Measurements from ENCODE around the gene RILP. TPM values are rescaled to one million over a fixed set of nuclear protein-coding genes. Genes with fewer than 3 reads are reported as not detected.
"Not testable (repeated sequence)": the region's sequence is repeated elsewhere in the genome, so short reads cannot be mapped to it uniquely, and the experiment has no call there.

Gene RILP
- total RNA-seq, 2 donors from 2014 or later, result 16.1 to 38.9 TPM

DNA sequence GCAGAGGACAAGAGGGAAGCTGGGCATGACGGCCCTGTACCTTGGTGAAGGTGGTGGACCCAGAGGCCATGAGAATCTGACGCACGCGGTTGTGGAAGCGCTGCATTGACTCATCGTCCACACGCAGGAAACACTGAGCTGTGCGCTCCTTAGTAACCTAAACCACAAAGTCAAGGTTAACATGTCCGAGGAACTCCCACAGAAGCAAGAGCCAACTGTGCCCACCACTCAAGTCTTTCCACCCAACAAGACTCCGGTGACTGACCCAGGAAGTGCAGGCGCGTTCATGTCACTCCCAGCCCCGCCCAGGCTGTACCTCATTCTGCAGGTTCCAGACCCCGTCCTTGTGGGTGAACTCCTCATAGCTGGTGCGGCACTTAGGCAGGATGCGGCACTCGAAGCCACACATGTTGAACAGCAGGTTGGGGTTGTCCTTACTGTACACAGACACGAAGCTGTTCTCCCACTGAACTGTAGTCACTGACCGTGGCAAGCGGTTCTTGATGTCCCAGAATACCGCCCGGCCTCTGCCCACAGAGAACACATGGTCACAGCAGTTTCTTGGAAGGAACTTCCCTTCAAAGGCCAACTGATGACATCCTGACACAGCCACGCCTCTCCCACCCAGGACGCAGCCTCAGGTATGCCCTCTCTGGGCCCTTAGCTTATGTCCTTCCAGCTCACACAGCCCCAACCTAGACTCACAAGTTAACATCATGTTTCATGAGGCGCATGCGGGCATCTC, 23.5 kb upstream of the RILP start:
- no peaks in the 10 kb centered on the region for H3K27me3 ChIP-seq (replicated peaks; ENCODE audit: insufficient read depth)
- DNase-seq (ENCODE audit: low spot score) (no peak), ATAC-seq (ENCODE audit: insufficient number of reproducible peaks, low FRiP score, low read depth) (no peak)
- H3K27ac ChIP-seq, result no peak overlapping the region
- peaks cover 6 to 8% of the 10 kb centered on the region in 2 donors for H3K4me1 ChIP-seq (ENCODE audit: control insufficient read depth in 1 of 2, low read depth in 2 of 2)
- no peak overlapping the region for H3K4me3 ChIP-seq
- TF ChIP-seq, protein P1, sequence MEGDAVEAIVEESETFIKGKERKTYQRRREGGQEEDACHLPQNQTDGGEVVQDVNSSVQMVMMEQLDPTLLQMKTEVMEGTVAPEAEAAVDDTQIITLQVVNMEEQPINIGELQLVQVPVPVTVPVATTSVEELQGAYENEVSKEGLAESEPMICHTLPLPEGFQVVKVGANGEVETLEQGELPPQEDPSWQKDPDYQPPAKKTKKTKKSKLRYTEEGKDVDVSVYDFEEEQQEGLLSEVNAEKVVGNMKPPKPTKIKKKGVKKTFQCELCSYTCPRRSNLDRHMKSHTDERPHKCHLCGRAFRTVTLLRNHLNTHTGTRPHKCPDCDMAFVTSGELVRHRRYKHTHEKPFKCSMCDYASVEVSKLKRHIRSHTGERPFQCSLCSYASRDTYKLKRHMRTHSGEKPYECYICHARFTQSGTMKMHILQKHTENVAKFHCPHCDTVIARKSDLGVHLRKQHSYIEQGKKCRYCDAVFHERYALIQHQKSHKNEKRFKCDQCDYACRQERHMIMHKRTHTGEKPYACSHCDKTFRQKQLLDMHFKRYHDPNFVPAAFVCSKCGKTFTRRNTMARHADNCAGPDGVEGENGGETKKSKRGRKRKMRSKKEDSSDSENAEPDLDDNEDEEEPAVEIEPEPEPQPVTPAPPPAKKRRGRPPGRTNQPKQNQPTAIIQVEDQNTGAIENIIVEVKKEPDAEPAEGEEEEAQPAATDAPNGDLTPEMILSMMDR (IDR thresholded peaks at IDR 0.05), result no peak
- H3K36me3 ChIP-seq, result peaks cover 86% of the 10 kb centered on the region
- no peaks in the 10 kb centered on the region for H3K9me3 ChIP-seq

DNA sequence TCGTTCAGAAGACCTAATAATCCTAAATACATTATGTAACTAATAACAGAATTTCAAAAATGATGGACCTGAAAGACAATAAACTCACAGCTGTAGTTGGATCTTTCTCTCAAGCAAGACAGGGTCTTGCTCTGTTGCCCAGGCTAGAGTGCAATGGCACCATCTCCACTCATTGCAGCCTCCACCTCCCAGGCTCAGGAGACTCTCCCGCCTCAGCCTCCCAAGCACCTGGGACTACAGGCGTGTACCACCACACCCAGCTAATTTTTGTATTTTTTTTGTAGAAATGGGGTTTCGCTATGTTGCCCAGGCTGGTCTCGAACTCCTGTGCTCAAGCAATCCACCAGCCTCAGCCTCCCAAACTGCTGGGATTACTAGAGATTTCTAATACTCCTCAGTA, 14.3 kb upstream of the RILP start:
- H3K4me1 ChIP-seq (ENCODE audit: control insufficient read depth in 1 of 2, low read depth in 2 of 2); H3K27me3 ChIP-seq (replicated peaks; ENCODE audit: insufficient read depth); DNase-seq (ENCODE audit: low spot score); H3K9me3 ChIP-seq; H3K27ac ChIP-seq; H3K4me3 ChIP-seq; ATAC-seq (ENCODE audit: insufficient number of reproducible peaks, low FRiP score, low read depth): not testable (repeated sequence)
- H3K36me3 ChIP-seq, result peaks cover 71% of the 10 kb centered on the region

DNA sequence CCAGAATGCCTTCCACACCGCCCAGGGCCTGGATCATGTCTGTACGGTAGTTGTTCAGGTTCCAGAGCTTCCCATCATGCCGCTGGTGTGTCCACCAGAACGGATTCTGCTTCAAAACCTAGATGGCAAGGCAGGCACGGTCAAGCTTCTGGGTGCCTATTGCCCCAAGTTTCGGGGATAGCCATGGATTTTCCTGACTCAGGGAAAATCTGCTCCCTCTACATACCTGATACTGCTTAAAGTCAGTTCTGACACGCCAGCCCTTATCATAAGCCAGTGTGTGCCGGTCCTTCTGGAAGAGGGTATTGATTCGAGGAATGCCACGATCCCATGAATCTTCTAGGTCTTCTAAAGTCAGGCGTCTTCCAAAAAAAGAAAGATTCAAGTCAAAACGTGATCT, 11.4 kb upstream of the RILP start:
- DNase-seq (ENCODE audit: low spot score) (no peak), ATAC-seq (ENCODE audit: insufficient number of reproducible peaks, low FRiP score, low read depth) (no peak)
- Histone ChIP-seq H3K9me3 (no peaks in the 10 kb centered on the region), H3K27me3 (replicated peaks; ENCODE audit: insufficient read depth) (no peaks in the 10 kb centered on the region), H3K36me3 (peaks cover 82% of the 10 kb centered on the region), H3K4me3 (no peak overlapping the region), H3K4me1 (ENCODE audit: control insufficient read depth in 1 of 2, low read depth in 2 of 2) (no peaks in the 10 kb centered on the region), H3K27ac (no peak overlapping the region)
- TF ChIP-seq, protein P1 (IDR thresholded peaks at IDR 0.05), result no peak

DNA sequence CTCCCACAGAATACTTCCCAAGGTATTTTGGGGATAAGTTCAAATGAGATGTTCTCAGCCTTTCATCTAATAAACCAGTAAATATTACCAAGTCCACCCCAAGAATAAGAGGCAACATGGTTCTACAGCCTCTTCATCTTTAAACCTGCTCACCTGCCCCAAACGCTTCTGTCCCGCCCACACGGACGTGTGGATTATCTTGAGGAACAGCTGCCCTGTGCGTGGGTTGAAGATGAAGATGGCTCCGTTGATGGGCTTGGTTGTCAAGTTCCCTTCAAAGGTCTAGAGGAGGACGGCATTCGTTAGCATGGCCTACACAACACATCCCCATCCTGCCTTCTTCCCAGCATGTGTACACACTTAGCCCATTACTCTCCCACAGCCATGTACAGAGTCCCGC, 8.4 kb upstream of the RILP start:
- Histone ChIP-seq H3K36me3 (peaks cover 96% of the 10 kb centered on the region), H3K4me3 (no peak overlapping the region), H3K4me1 (ENCODE audit: control insufficient read depth in 1 of 2, low read depth in 2 of 2) (no peaks in the 10 kb centered on the region), H3K9me3 (no peaks in the 10 kb centered on the region), H3K27ac (no peak overlapping the region), H3K27me3 (replicated peaks; ENCODE audit: insufficient read depth) (no peaks in the 10 kb centered on the region)
- no peak for ATAC-seq (ENCODE audit: insufficient number of reproducible peaks, low FRiP score, low read depth)
- DNase-seq (ENCODE audit: low spot score), result no peak
- TF ChIP-seq, protein P1 (IDR thresholded peaks at IDR 0.05), result no peak

DNA sequence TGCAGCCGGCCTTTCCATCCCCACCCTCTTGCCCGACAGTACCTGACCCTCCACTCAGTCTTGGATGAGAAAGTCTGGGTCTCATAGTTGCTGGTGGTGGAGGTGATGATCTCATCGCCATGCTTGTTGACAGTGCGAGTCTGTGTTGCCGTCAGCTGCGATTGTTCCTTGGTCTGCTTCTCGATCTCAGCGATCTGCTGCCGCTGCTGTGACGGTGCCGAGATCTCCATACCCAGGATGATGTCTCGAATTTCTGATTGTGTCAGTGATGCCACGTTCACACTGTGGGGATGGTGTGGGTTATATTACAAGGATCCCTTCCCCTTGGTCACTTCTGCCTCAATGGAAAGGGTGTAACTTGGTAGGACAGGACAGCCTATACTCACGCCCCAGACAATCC, 4.1 kb upstream of the RILP start:
- DNase-seq (ENCODE audit: low spot score) (no peak), ATAC-seq (ENCODE audit: insufficient number of reproducible peaks, low FRiP score, low read depth) (no peak)
- H3K27me3 ChIP-seq (replicated peaks; ENCODE audit: insufficient read depth), result no peaks in the 10 kb centered on the region
- no peaks in the 10 kb centered on the region for H3K9me3 ChIP-seq
- TF ChIP-seq, protein P1 (IDR thresholded peaks at IDR 0.05), result no peak
- H3K36me3 ChIP-seq, result peaks cover 82% of the 10 kb centered on the region
- H3K27ac ChIP-seq, result peak overlapping the region in 1 of 2 donors; percentile 20
- H3K4me3 ChIP-seq, result no peak overlapping the region
- peaks cover 8 to 14% of the 10 kb centered on the region in 2 donors for H3K4me1 ChIP-seq (ENCODE audit: control insufficient read depth in 1 of 2, low read depth in 2 of 2)

DNA sequence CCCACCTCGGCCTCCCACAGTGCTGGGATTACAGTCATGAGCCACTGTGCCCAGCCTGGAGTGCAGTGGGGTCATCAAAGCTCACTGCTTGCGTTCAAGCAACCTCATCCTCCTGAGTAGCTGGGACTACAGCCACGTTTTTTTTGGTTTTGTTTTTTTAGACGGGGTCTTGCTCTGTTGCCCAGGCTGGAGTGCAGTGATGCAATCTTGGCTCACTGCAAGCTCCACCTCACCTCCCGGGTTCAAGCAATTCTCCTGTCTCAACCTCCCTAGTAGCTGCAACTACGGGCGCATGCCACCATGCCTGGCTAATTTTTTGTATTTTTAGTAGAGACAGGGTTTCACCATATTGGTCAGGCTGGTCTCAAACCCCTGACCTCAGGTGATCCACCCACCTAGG, 3.1 kb upstream of the RILP start:
- H3K4me3 ChIP-seq; ATAC-seq (ENCODE audit: insufficient number of reproducible peaks, low FRiP score, low read depth); H3K27me3 ChIP-seq (replicated peaks; ENCODE audit: insufficient read depth); H3K9me3 ChIP-seq; DNase-seq (ENCODE audit: low spot score); H3K27ac ChIP-seq: not testable (repeated sequence)
- peaks cover 14 to 22% of the 10 kb centered on the region in 2 donors for H3K4me1 ChIP-seq (ENCODE audit: control insufficient read depth in 1 of 2, low read depth in 2 of 2)
- H3K36me3 ChIP-seq, result peaks cover 73% of the 10 kb centered on the region

All from thoracic aorta (tissue), 2 donors.